Measurements from ENCODE around the gene ERN1. TPM values are rescaled to one million over a fixed set of nuclear protein-coding genes. Genes with fewer than 3 reads are reported as not detected.

The ERN1 gene
- total RNA-seq, 1 experiment from 2014 or later, result 13.5 TPM

GRCh38 chr17:64092952-64093451 is 36.9 kb downstream of the ERN1 start:
- Histone ChIP-seq H3K4me3 (ENCODE audit: low read length) (no peak overlapping the region), H4K20me1 (ENCODE audit: low read length) (no peaks in the 10 kb centered on the region), H3K79me2 (ENCODE audit: low read length) (no peaks in the 10 kb centered on the region; the same call in 1 of the 2 replicates), H3F3A (ENCODE audit: low read length, unreplicated experiment) (peaks cover 8% of the 10 kb centered on the region), H2AFZ (ENCODE audit: low read length) (no peak overlapping the region), H3K4me2 (ENCODE audit: low read length) (no peak overlapping the region), H3K4me1 (ENCODE audit: insufficient read depth, low read length) (peaks cover 41% of the 10 kb centered on the region), H3K9me3 (ENCODE audit: low read length) (no peaks in the 10 kb centered on the region), H3K36me3 (ENCODE audit: low read depth, low read length) (peaks cover 5% of the 10 kb centered on the region; the same call in 1 of the 2 replicates), H3K27me3 (ENCODE audit: low read length) (no peaks in the 10 kb centered on the region), H3K27ac (ENCODE audit: low read length) (no peak overlapping the region), H3K9ac (ENCODE audit: low read length) (no peak overlapping the region), H3K9me2 (replicated peaks; ENCODE audit: low read length) (no peaks in the 10 kb centered on the region)
- DNase-seq (no peak), ATAC-seq (no peak)
- ChIA-PET CTCF (no interaction called here), POLR2A (ENCODE audit: unreplicated experiment) (interaction anchor here (0.6 kb wide), 1 partner anchor 43 kb away, joined by 5 read pairs; no protein-coding TSS in a partner anchor)
- no TSS peak for BruUV-seq (replicated peaks)
- intact Hi-C loops (cut with micrococcal nuclease), result no loop called here
- TF ChIP-seq EZH2phosphoT487 (IDR thresholded peaks at IDR 0.05; ENCODE audit: borderline replicate concordance, low read length), result no peak
- no peak for TF ChIP-seq EZH2 (IDR thresholded peaks at IDR 0.05; ENCODE audit: low read length, unreplicated experiment)
- TF ChIP-seq CTCF (conservative IDR thresholded peaks at IDR 0.05; ENCODE audit: low read depth, low read length), result no peak

- no peaks in the 10 kb centered on the region for H4K20me1 ChIP-seq (ENCODE audit: low read length)
- no TSS peak for BruUV-seq (replicated peaks)
- TF ChIP-seq CTCF (conservative IDR thresholded peaks at IDR 0.05; ENCODE audit: low read depth, low read length) (no peak), EZH2 (IDR thresholded peaks at IDR 0.05; ENCODE audit: low read length, unreplicated experiment) (no peak), EZH2phosphoT487 (IDR thresholded peaks at IDR 0.05; ENCODE audit: borderline replicate concordance, low read length) (no peak)
- H3K27ac ChIP-seq (ENCODE audit: low read length), result no peak overlapping the region
- no peaks in the 10 kb centered on the region for H3F3A ChIP-seq (ENCODE audit: low read length, unreplicated experiment)
- H3K36me3 ChIP-seq (ENCODE audit: low read depth, low read length), result peaks cover 5% of the 10 kb centered on the region; the same call in 1 of the 2 replicates
- no peaks in the 10 kb centered on the region for H3K9me2 ChIP-seq (replicated peaks; ENCODE audit: low read length)
- intact Hi-C loops (cut with micrococcal nuclease), result no loop called here
- no peaks in the 10 kb centered on the region for H3K27me3 ChIP-seq (ENCODE audit: low read length)
- H3K4me2 ChIP-seq (ENCODE audit: low read length), result no peak overlapping the region
- H3K4me1 ChIP-seq (ENCODE audit: insufficient read depth, low read length), result peaks cover 41% of the 10 kb centered on the region
- H2AFZ ChIP-seq (ENCODE audit: low read length), result no peak overlapping the region
- no peaks in the 10 kb centered on the region for H3K9me3 ChIP-seq (ENCODE audit: low read length)
- H3K4me3 ChIP-seq (ENCODE audit: low read length), result no peak overlapping the region
- DNase-seq, result no peak
- CTCF ChIA-PET, result interaction anchor here (0.5 kb wide), 1 partner anchor 190 kb away, joined by 3 read pairs; no protein-coding TSS in a partner anchor
- ATAC-seq, result no peak
- POLR2A ChIA-PET (ENCODE audit: unreplicated experiment), result no interaction called here
- H3K9ac ChIP-seq (ENCODE audit: low read length), result no peak overlapping the region
- H3K79me2 ChIP-seq (ENCODE audit: low read length), result no peaks in the 10 kb centered on the region; the same call in 1 of the 2 replicates
Measured at GRCh38 chr17:64092113-64092512, 37.8 kb downstream of the ERN1 start.

GRCh38 chr17:64091571-64091970 is 38.4 kb downstream of the ERN1 start:
- ChIA-PET CTCF (no interaction called here), POLR2A (ENCODE audit: unreplicated experiment) (no interaction called here)
- H3K9me2 ChIP-seq (replicated peaks; ENCODE audit: low read length), result no peaks in the 10 kb centered on the region
- no peaks in the 10 kb centered on the region; the same call in 1 of the 2 replicates for H3K79me2 ChIP-seq (ENCODE audit: low read length)
- no TSS peak for BruUV-seq (replicated peaks)
- no peak for DNase-seq
- no peaks in the 10 kb centered on the region for H3K27me3 ChIP-seq (ENCODE audit: low read length)
- no peak for ATAC-seq
- peaks cover 2% of the 10 kb centered on the region; the same call in 1 of the 2 replicates for H3K36me3 ChIP-seq (ENCODE audit: low read depth, low read length)
- intact Hi-C loops (cut with micrococcal nuclease), result no loop called here
- TF ChIP-seq CTCF (conservative IDR thresholded peaks at IDR 0.05; ENCODE audit: low read depth, low read length) (no peak), EZH2 (IDR thresholded peaks at IDR 0.05; ENCODE audit: low read length, unreplicated experiment) (no peak), EZH2phosphoT487 (IDR thresholded peaks at IDR 0.05; ENCODE audit: borderline replicate concordance, low read length) (no peak)
- no peak overlapping the region for H3K9ac ChIP-seq (ENCODE audit: low read length)
- H4K20me1 ChIP-seq (ENCODE audit: low read length), result no peaks in the 10 kb centered on the region
- no peak overlapping the region for H2AFZ ChIP-seq (ENCODE audit: low read length)
- H3K27ac ChIP-seq (ENCODE audit: low read length), result peak overlapping the region; percentile 28
- no peak overlapping the region for H3K4me3 ChIP-seq (ENCODE audit: low read length)
- H3K9me3 ChIP-seq (ENCODE audit: low read length), result no peaks in the 10 kb centered on the region
- H3K4me1 ChIP-seq (ENCODE audit: insufficient read depth, low read length), result peaks cover 41% of the 10 kb centered on the region
- H3F3A ChIP-seq (ENCODE audit: low read length, unreplicated experiment), result no peaks in the 10 kb centered on the region
- no peak overlapping the region for H3K4me2 ChIP-seq (ENCODE audit: low read length)

Measured in PC-3 (cell line).